Peyer's patch (tissue), 4 donors: Measurements from ENCODE around the gene UBE2V1.

Experiments used
- CTCF ChIP-seq, 6 experiments: fragments of 450-650 bp in 4 of 6; fragments of 200-600 bp in 2 of 6; sonication (generic) in 1 of 6; IDR thresholded peaks; one replicate each; pipeline ENCODE4 v1.5.1; 2017 to 2019; ENCODE audit warnings: antibody characterized with exemption in 6 of 6, mild to moderate bottlenecking in 3 of 6, moderate library complexity in 1 of 6
- POLR2A ChIP-seq, 2 donors: fragments of 450-650 bp; IDR thresholded peaks; one replicate each; pipeline ENCODE4 v1.5.1; 2017; ENCODE audit warnings: antibody characterized with exemption in 2 of 2, mild to moderate bottlenecking in 2 of 2, moderate library complexity in 2 of 2

GRCh38 chr20:50083034-50083433, 29.9 kb downstream of the UBE2V1 start:
- TF ChIP-seq CTCF (IDR thresholded peaks at IDR 0.05) = no peak
- TF ChIP-seq POLR2A (IDR thresholded peaks at IDR 0.05) = no peak
